Sigmoid colon (tissue), 7 donors: Measurements from ENCODE around the gene CAB39L. TPM values are rescaled to one million over a fixed set of nuclear protein-coding genes. Genes with fewer than 3 reads are reported as not detected.

Experiments
- DNase-seq: peaks from one replicate; pipeline ENCODE4 v3.0.0-alpha.2; 2019
- H3K27ac ChIP-seq, 4 donors: fragments of 200-600 bp; sonication (generic); one replicate each; pipeline ENCODE4 v1.5.1; 2016 to 2019; ENCODE audit warnings: mild to moderate bottlenecking in 1 of 4
- H3K27me3 ChIP-seq, 3 donors: fragments of 200-600 bp; sonication (generic); one replicate each; pipeline ENCODE4 v1.5.1; 2019; ENCODE audit warnings: mild to moderate bottlenecking in 1 of 3
- H3K36me3 ChIP-seq, 4 donors: fragments of 200-600 bp; sonication (generic); one replicate each; pipeline ENCODE4 v1.5.1; 2016 to 2019
- H3K4me1 ChIP-seq, 4 donors: fragments of 200-600 bp; sonication (generic); one replicate each; pipeline ENCODE4 v1.5.1; 2017 to 2019
- H3K4me3 ChIP-seq, 4 donors: fragments of 200-600 bp; sonication (generic); one replicate each; pipeline ENCODE4 v1.5.1; 2017 to 2019; ENCODE audit warnings: mild to moderate bottlenecking in 2 of 4, moderate library complexity in 1 of 4
- H3K9me3 ChIP-seq, 4 donors: fragments of 200-600 bp in 3 of 4; sonication (generic) in 3 of 4; one replicate each; pipeline versions ENCODE4 v1.5.1 to v1.6.1; 2013 to 2019
- CTCF ChIP-seq, 4 experiments: fragments of 450-650 bp in 3 of 4; fragments of 200-600 bp in 1 of 4; IDR thresholded peaks; one replicate each; pipeline ENCODE4 v1.5.1; 2016 to 2019; ENCODE audit warnings: antibody characterized with exemption in 4 of 4, mild to moderate bottlenecking in 3 of 4, moderate library complexity in 2 of 4
- EP300 ChIP-seq, 4 donors: sonication (generic); formaldehyde crosslinking; IDR thresholded peaks; one replicate each; pipeline ENCODE4 v1.6.1; 2017; ENCODE audit warnings: antibody characterized with exemption in 4 of 4
- POLR2A ChIP-seq, 2 donors: fragments of 450-650 bp; IDR thresholded peaks; one replicate each; pipeline ENCODE4 v1.6.1; 2016; ENCODE audit warnings: antibody characterized with exemption in 2 of 2, mild to moderate bottlenecking in 2 of 2, moderate library complexity in 2 of 2
- POLR2AphosphoS5 ChIP-seq, 4 donors: sonication (generic); formaldehyde crosslinking; IDR thresholded peaks; one replicate each; pipeline ENCODE4 v1.6.1; 2017; ENCODE audit warnings: antibody characterized with exemption in 4 of 4
- WGBS, 2 donors: extraction: QIAGEN DNeasy Blood & Tissue Kit; methylation state at CpG; one replicate each; pipeline ENCODE4 v1.1.7; 2013; 5-methylcytosine and 5-hydroxymethylcytosine counted together
- intact Hi-C: fragments of 100-400 bp; cut with DNase I; formaldehyde crosslinking; loops from one replicate; pipeline ENCODE4 v1.15.1; 2023
- polyA plus RNA-seq, 3 donors: library from polyadenylated mRNA; stranded (reverse); fragments of 200-250 nt; gene quantifications; one replicate each; pipeline ENCODE4 v1.2.3, GENCODE V29; 2013
- total RNA-seq, 4 donors: library from RNA; depleted of rRNA; stranded (reverse); fragments of >200 nt; gene quantifications; one replicate each; pipeline ENCODE4 v1.1.0, GENCODE V29; 2016
- donor health status: healthy with polysubstance abuse.
- donor health status: Bipolar disorder and iron deficiency.
- donor health status: healthy.

Gene CAB39L
- total and polyA plus RNA-seq, 7 donors, result 5.5 to 180 (median 121) TPM

GRCh38 chr13:49366841-49367240 is 77.0 kb downstream of the CAB39L start:
- H3K27ac ChIP-seq, result peak overlapping the region; percentile 60 to 76 (median 72)
- H3K27me3 ChIP-seq, result no peaks in the 10 kb centered on the region
- no peaks in the 10 kb centered on the region for H3K36me3 ChIP-seq
- peak; percentile 65 for DNase-seq
- 56 to 79% methylated on average over 2 of the region's 2 CpGs for WGBS, 2 donors
- peaks cover 0 to 2% (median 0%) of the 10 kb centered on the region in 4 donors for H3K9me3 ChIP-seq
- TF ChIP-seq POLR2AphosphoS5 (IDR thresholded peaks at IDR 0.05) (no peak), CTCF (IDR thresholded peaks at IDR 0.05) (no peak), EP300 (IDR thresholded peaks at IDR 0.05) (no peak), POLR2A (IDR thresholded peaks at IDR 0.05) (no peak)
- peaks cover 0 to 67% (median 50%) of the 10 kb centered on the region in 4 donors for H3K4me1 ChIP-seq
- intact Hi-C loops, result no loop called here
- no peak overlapping the region for H3K4me3 ChIP-seq

GRCh38 chr13:49357694-49358093 is 86.2 kb downstream of the CAB39L start:
- Histone ChIP-seq H3K4me1 (peaks cover 0 to 59% (median 38%) of the 10 kb centered on the region in 4 donors), H3K9me3 (no peaks in the 10 kb centered on the region), H3K4me3 (no peak overlapping the region), H3K27me3 (no peaks in the 10 kb centered on the region), H3K27ac (peak overlapping the region; percentile 73 to 82 (median 76)), H3K36me3 (peaks cover 0 to 57% (median 9%) of the 10 kb centered on the region in 4 donors)
- WGBS, 2 donors, result 86 to 90% methylated on average over 2 of the region's 2 CpGs
- DNase-seq, result peak; percentile 7
- intact Hi-C loops, result loop anchor here (5.0 kb wide), 2 partner anchors 40 to 45 kb away; no protein-coding TSS in a partner anchor
- TF ChIP-seq EP300 (IDR thresholded peaks at IDR 0.05) (no peak), CTCF (IDR thresholded peaks at IDR 0.05) (no peak), POLR2AphosphoS5 (IDR thresholded peaks at IDR 0.05) (no peak), POLR2A (IDR thresholded peaks at IDR 0.05) (no peak)

- Histone ChIP-seq H3K4me3 (no peak overlapping the region), H3K36me3 (peaks cover 0 to 72% (median 9%) of the 10 kb centered on the region in 4 donors), H3K27me3 (no peaks in the 10 kb centered on the region), H3K4me1 (peaks cover 0 to 64% (median 49%) of the 10 kb centered on the region in 4 donors), H3K9me3 (no peaks in the 10 kb centered on the region), H3K27ac (peak overlapping the region; percentile 73 to 82 (median 76))
- intact Hi-C loops, result loop anchor here (5.0 kb wide), 2 partner anchors 41 to 44 kb away; no protein-coding TSS in a partner anchor
- TF ChIP-seq EP300 (IDR thresholded peaks at IDR 0.05) (no peak), POLR2AphosphoS5 (IDR thresholded peaks at IDR 0.05) (peak in 3 of 4 donors; percentile 53 to 60 (median 56))
- DNase-seq, result no peak
Measured at GRCh38 chr13:49356223-49356622, 87.6 kb downstream of the CAB39L start.

GRCh38 chr13:49354719-49355118 is 89.1 kb downstream of the CAB39L start:
- peaks cover 0 to 65% (median 56%) of the 10 kb centered on the region in 4 donors for H3K4me1 ChIP-seq
- intact Hi-C loops, result loop anchor here (5.0 kb wide), 2 partner anchors 42 to 43 kb away; no protein-coding TSS in a partner anchor
- H3K36me3 ChIP-seq, result peaks cover 5 to 79% (median 14%) of the 10 kb centered on the region in 4 donors
- peak overlapping the region in 3 of 4 donors; percentile 15 to 82 (median 73) for H3K27ac ChIP-seq
- 76 to 92% methylated on average over 1 of the region's 1 CpG for WGBS, 2 donors
- no peak overlapping the region for H3K4me3 ChIP-seq
- TF ChIP-seq POLR2A (IDR thresholded peaks at IDR 0.05) (no peak), CTCF (IDR thresholded peaks at IDR 0.05) (no peak), EP300 (IDR thresholded peaks at IDR 0.05) (no peak), POLR2AphosphoS5 (IDR thresholded peaks at IDR 0.05) (no peak)
- no peaks in the 10 kb centered on the region for H3K27me3 ChIP-seq
- no peak for DNase-seq
- H3K9me3 ChIP-seq, result no peaks in the 10 kb centered on the region

- Histone ChIP-seq H3K27me3 (no peaks in the 10 kb centered on the region), H3K9me3 (no peaks in the 10 kb centered on the region), H3K27ac (peak overlapping the region in 2 of 4 donors; percentile 15 to 82), H3K36me3 (peaks cover 5 to 79% (median 9%) of the 10 kb centered on the region in 4 donors), H3K4me3 (no peak overlapping the region), H3K4me1 (peaks cover 0 to 58% (median 50%) of the 10 kb centered on the region in 4 donors)
- DNase-seq, result no peak
- TF ChIP-seq POLR2A (IDR thresholded peaks at IDR 0.05), result no peak
- no peak for TF ChIP-seq POLR2AphosphoS5 (IDR thresholded peaks at IDR 0.05)
- TF ChIP-seq EP300 (IDR thresholded peaks at IDR 0.05), result no peak
- TF ChIP-seq CTCF (IDR thresholded peaks at IDR 0.05), result no peak
- 84 to 89% methylated on average over 3 of the region's 3 CpGs for WGBS, 2 donors
- intact Hi-C loops, result no loop called here
Measured at GRCh38 chr13:49353908-49354307, 90.0 kb downstream of the CAB39L start.
